ENCODE data around the gene PTPRT. TPM values are rescaled to one million over a fixed set of nuclear protein-coding genes. Genes with fewer than 3 reads are reported as not detected.

PTPRT gene
- total and polyA plus RNA-seq, 2 of the 4 experiments (the other 2 are of a cell fraction) = not detected

DNA sequence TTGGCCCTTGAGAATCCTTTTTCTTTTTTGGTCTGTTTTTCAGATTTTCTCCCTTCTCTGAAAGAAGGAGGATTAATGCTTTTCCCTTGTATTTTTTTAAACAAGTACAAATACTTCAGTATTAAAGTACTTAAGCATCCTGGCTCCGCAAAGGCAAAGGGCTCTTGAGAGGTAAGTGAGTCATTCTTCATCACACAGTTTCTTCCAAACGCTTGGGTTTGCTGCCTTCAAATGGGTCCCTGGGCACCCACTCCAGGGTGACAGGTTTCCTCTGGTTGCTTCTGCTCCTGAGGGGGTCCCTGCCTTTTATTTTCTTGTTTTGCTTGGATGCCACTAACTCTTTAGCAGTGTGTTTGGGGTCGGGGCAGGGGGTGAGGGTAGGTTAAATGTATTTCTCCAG lies 437.1 kb downstream of the PTPRT start:
- Histone ChIP-seq H3K56ac (ENCODE audit: extremely low read depth, insufficient read depth, low read length) (no peak overlapping the region), H2AFZ (replicated peaks; ENCODE audit: low read length, poor library complexity) (no peak overlapping the region), H3K27ac (ENCODE audit: insufficient read depth, low read length) (no peak overlapping the region), H2BK120ac (ENCODE audit: low read depth, low read length) (no peak overlapping the region), H3K4me3 (ENCODE audit: insufficient read depth, low read depth, low read length) (no peak overlapping the region), H2AK5ac (ENCODE audit: low read depth, low read length) (no peak overlapping the region), H3K27me3 (ENCODE audit: control insufficient read depth, insufficient read depth, low read length) (no peaks in the 10 kb centered on the region), H2AK9ac (replicated peaks; ENCODE audit: low read depth, low read length, poor library complexity) (no peak overlapping the region), H2BK20ac (ENCODE audit: low read depth, low read length) (no peak overlapping the region), H3K4me1 (ENCODE audit: control insufficient read depth, insufficient read depth, low read length) (no peaks in the 10 kb centered on the region), H3K4ac (ENCODE audit: low read depth, low read length) (no peak overlapping the region), H4K8ac (ENCODE audit: low read depth in 2 of 2, low read length in 2 of 2) (no peak overlapping the region), H3K79me1 (ENCODE audit: low read depth in 1 of 2, low read length in 2 of 2) (no peaks in the 10 kb centered on the region), H3K18ac (ENCODE audit: low read depth, low read length) (no peak overlapping the region), H3K36me3 (ENCODE audit: control insufficient read depth, insufficient read depth, low read length) (no peaks in the 10 kb centered on the region), H2BK15ac (ENCODE audit: low read depth, low read length) (no peak overlapping the region), H3K9ac (ENCODE audit: low read depth, low read length) (no peak overlapping the region), H3K9me1 (ENCODE audit: insufficient read depth, low read length) (no peaks in the 10 kb centered on the region), H4K91ac (ENCODE audit: insufficient read depth, low read depth, low read length) (no peak overlapping the region), H3K4me2 (ENCODE audit: low read depth, low read length) (no peak overlapping the region), H4K5ac (ENCODE audit: low read depth, low read length) (no peak overlapping the region), H2BK5ac (ENCODE audit: low read depth, low read length, poor library complexity, severe bottlenecking) (no peak overlapping the region), H3K14ac (replicated peaks; ENCODE audit: low read depth, low read length) (no peak overlapping the region), H4K20me1 (ENCODE audit: insufficient read depth, low read length) (no peaks in the 10 kb centered on the region), H3K9me3 (ENCODE audit: control insufficient read depth, insufficient read depth, low read length) (peaks cover 38% of the 10 kb centered on the region), H3K23ac (ENCODE audit: low read depth, low read length) (no peak overlapping the region)
- DNase-seq (no peak), ATAC-seq (ENCODE audit: low read depth) (no peak)
- TF ChIP-seq MAZ (IDR thresholded peaks at IDR 0.05; ENCODE audit: borderline replicate concordance, low read depth, low read length) = no peak
- no peak for TF ChIP-seq RAD21 (IDR thresholded peaks at IDR 0.05; ENCODE audit: low read length)
- TF ChIP-seq BHLHE40 (IDR thresholded peaks at IDR 0.05; ENCODE audit: low read depth, low read length) = no peak
- TF ChIP-seq, protein P1, sequence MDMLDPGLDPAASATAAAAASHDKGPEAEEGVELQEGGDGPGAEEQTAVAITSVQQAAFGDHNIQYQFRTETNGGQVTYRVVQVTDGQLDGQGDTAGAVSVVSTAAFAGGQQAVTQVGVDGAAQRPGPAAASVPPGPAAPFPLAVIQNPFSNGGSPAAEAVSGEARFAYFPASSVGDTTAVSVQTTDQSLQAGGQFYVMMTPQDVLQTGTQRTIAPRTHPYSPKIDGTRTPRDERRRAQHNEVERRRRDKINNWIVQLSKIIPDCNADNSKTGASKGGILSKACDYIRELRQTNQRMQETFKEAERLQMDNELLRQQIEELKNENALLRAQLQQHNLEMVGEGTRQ (IDR thresholded peaks at IDR 0.05; ENCODE audit: low read depth, low read length) = no peak
- no peak for TF ChIP-seq NFE2L2 (IDR thresholded peaks at IDR 0.05; ENCODE audit: low read depth, low read length)
- no peak for TF ChIP-seq MXI1 (IDR thresholded peaks at IDR 0.05; ENCODE audit: borderline replicate concordance, low read depth, low read length)
- no peak for TF ChIP-seq RFX5 (IDR thresholded peaks at IDR 0.05; ENCODE audit: low read depth, low read length)
- no peak for TF ChIP-seq CEBPB (IDR thresholded peaks at IDR 0.05; ENCODE audit: low read depth, low read length)
- no peak for TF ChIP-seq RCOR1 (IDR thresholded peaks at IDR 0.05; ENCODE audit: insufficient replicate concordance, low read length)
- no peak for TF ChIP-seq FOS (IDR thresholded peaks at IDR 0.05; ENCODE audit: low read depth, low read length)
- ChIA-PET POLR2A (ENCODE audit: unreplicated experiment) (no interaction called here), CTCF (no interaction called here)
- in situ Hi-C loops (cut with MboI; ENCODE audit: low sequenced_read_pairs) = no loop called here
- intact Hi-C loops (cut with micrococcal nuclease) = no loop called here
- dilution Hi-C loops (cut with HindIII; ENCODE audit: low sequenced_read_pairs, unreplicated experiment) = no loop called here
- no TSS peak for BruUV-seq (replicated peaks)
- no CpG with 5 or more reads among the region's 3 CpGs for WGBS, 2 experiments (ENCODE audit: extremely low coverage in 2 of 2, insufficient read length in 1 of 2)

All from IMR-90 (cell line).